Neural progenitor cell (in vitro differentiated cells): Measurements from ENCODE around the gene PRRC2B.

ENCODE experiments used
- CTCF ChIP-seq: fragments of 200-600 bp; sonication (generic); IDR thresholded peaks from 2 replicates; pipeline ENCODE4 v1.5.1; 2017; ENCODE audit warnings: antibody characterized with exemption, mild to moderate bottlenecking
- EZH2 ChIP-seq: fragments of 200-600 bp; sonication (generic); IDR thresholded peaks from 2 replicates; pipeline ENCODE4 v1.6.1; 2017; ENCODE audit warnings: antibody characterized with exemption, mild to moderate bottlenecking, moderate library complexity

- TF ChIP-seq CTCF (no peak), EZH2 (no peak)
These were observed 53.3 kb downstream of the PRRC2B start for GRCh38 chr9:131447148-131447547.
